Tibial nerve (tissue), 3 donors: ENCODE results near the gene PIM2.

Experiments used
- POLR2A ChIP-seq, 2 donors: fragments of 450-650 bp; IDR thresholded peaks; one replicate each; pipeline ENCODE4 v1.6.1; 2017; ENCODE audit warnings: antibody characterized with exemption in 2 of 2, mild to moderate bottlenecking in 2 of 2, moderate library complexity in 2 of 2
- TF ChIP-seq, protein P1 (sequence below), 5 experiments: fragments of 200-600 bp in 3 of 5; fragments of 450-650 bp in 2 of 5; sonication (generic) in 3 of 5; IDR thresholded peaks; one replicate each; pipeline ENCODE4 v1.5.1; 2016 to 2019; ENCODE audit warnings: antibody characterized with exemption in 5 of 5, mild to moderate bottlenecking in 3 of 5, moderate library complexity in 2 of 5

DNA sequence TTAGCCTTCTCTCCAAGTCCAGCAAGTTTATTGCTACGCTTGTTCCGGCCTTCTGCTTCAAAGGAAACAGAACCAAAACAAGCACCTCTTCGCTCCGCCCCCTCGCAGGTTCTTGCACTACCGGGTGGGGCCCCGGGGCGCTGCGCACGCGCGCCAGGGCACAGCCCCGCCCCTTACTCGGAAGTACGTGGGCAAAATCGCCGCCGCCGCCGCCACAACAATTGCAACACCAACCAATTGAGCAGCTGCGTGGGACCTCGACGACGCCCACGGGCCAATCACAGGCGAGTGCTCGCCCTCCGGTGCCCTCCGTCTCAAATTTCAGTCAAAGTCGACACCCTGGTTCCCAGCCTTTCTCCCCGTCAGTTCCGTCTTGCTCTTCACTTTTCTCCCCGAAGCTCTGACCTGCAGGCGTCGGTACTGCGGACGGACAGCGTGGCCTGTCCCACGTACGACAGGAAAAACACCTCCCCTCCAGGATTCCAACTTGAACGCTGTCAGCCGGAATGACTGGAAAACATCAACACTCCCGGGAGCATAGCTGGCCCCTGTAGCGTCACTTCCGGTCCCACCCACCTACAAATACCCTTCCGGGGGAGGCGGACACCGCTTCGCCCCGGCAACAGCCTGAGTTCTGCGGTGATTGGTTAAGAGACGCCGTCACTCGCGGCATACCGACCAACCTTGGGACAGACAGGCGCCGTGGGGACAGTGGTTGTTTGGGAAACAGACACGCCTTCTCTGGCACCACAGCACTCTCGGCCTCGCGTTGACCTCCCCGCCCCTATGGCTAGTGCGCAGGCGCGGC, 39.2 kb upstream of the PIM2 start:
- TF ChIP-seq, protein P1, sequence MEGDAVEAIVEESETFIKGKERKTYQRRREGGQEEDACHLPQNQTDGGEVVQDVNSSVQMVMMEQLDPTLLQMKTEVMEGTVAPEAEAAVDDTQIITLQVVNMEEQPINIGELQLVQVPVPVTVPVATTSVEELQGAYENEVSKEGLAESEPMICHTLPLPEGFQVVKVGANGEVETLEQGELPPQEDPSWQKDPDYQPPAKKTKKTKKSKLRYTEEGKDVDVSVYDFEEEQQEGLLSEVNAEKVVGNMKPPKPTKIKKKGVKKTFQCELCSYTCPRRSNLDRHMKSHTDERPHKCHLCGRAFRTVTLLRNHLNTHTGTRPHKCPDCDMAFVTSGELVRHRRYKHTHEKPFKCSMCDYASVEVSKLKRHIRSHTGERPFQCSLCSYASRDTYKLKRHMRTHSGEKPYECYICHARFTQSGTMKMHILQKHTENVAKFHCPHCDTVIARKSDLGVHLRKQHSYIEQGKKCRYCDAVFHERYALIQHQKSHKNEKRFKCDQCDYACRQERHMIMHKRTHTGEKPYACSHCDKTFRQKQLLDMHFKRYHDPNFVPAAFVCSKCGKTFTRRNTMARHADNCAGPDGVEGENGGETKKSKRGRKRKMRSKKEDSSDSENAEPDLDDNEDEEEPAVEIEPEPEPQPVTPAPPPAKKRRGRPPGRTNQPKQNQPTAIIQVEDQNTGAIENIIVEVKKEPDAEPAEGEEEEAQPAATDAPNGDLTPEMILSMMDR (IDR thresholded peaks at IDR 0.05) = peak in 1 of 5 experiments; percentile 27
- peak; percentile 37 to 74 for TF ChIP-seq POLR2A (IDR thresholded peaks at IDR 0.05)
